ENCODE measurements around the gene NUTF2. TPM values are rescaled to one million over a fixed set of nuclear protein-coding genes. Genes with fewer than 3 reads are reported as not detected.

NUTF2 gene
- total RNA-seq, result 10 to 100 TPM; 81.7 to 99.1 TPM
- long read RNA-seq, donor 1, transcript NUTF2-201 (5 exons, 2,321 nt), result major isoform, 15 of 21 reads
- long read RNA-seq, donor 1, transcript NUTF2-206 (5 exons, 1,119 nt), result minor isoform, 5 of 21 reads
- long read RNA-seq, donor 1, partial matches to known transcripts, result 0 of 21 reads
- long read RNA-seq, donor 1, other reads (novel, unspliced or antisense), result 0 of 21 reads
- long read RNA-seq, donor 2, transcript NUTF2-201 (5 exons, 2,321 nt), result major isoform, 77 of 134 reads
- long read RNA-seq, donor 2, transcript NUTF2-206 (5 exons, 1,119 nt), result minor isoform, 42 of 134 reads
- long read RNA-seq, donor 2, transcript NUTF2-208 (1 exons, 2,608 nt), result minor isoform, 5 of 134 reads
- long read RNA-seq, donor 2, partial matches to known transcripts, result 1 of 134 reads
- long read RNA-seq, donor 2, other reads (novel, unspliced or antisense), result 8 of 134 reads

- DNase-seq (ENCODE audit: low spot score), result peak; percentile 99
- intact Hi-C loops (cut with DNase I), result no loop called here
Measured at GRCh38 chr16:67846320-67847063, at the start of gene NUTF2. TSS of gene NUTF2 (plus strand) at chr16:67846933. CDS start at chr16:67865131, 18,198 bp downstream.

- DNase-seq (ENCODE audit: low spot score), result no peak
- intact Hi-C loops (cut with DNase I), result loop anchor here in 1 of 2 donors (5.0 kb wide), 1 partner anchor 128 kb away; no protein-coding TSS in a partner anchor
Measured at GRCh38 chr16:67800338-67800926, 46.3 kb upstream of the NUTF2 start.

GRCh38 chr16:67801241-67801640 is 45.5 kb upstream of the NUTF2 start:
- no peak for DNase-seq (ENCODE audit: low spot score)
- intact Hi-C loops (cut with DNase I), result loop anchor here in 1 of 2 donors (5.0 kb wide), 1 partner anchor 129 kb away; no protein-coding TSS in a partner anchor

- no peak for DNase-seq (ENCODE audit: low spot score)
- intact Hi-C loops (cut with DNase I), result loop anchor here in 1 of 2 donors (5.0 kb wide), 1 partner anchor 130 kb away; no protein-coding TSS in a partner anchor
Measured at GRCh38 chr16:67801883-67802282, 44.9 kb upstream of the NUTF2 start.

GRCh38 chr16:67803894-67804293 is 42.8 kb upstream of the NUTF2 start:
- intact Hi-C loops (cut with DNase I), result loop anchor here in 1 of 2 donors (5.0 kb wide), 1 partner anchor 132 kb away; no protein-coding TSS in a partner anchor
- no peak for DNase-seq (ENCODE audit: low spot score)

- intact Hi-C loops (cut with DNase I), result loop anchor here in 1 of 2 donors (5.0 kb wide), 1 partner anchor 133 kb away; no protein-coding TSS in a partner anchor
- DNase-seq (ENCODE audit: low spot score), result no peak
Measured at GRCh38 chr16:67804853-67805542, 41.7 kb upstream of the NUTF2 start.

- no peak for DNase-seq (ENCODE audit: low spot score)
- intact Hi-C loops (cut with DNase I), result no loop called here
Measured at GRCh38 chr16:67805718-67806427, 40.9 kb upstream of the NUTF2 start.

- peak; percentile 99 for DNase-seq (ENCODE audit: low spot score)
- intact Hi-C loops (cut with DNase I), result no loop called here
Measured at GRCh38 chr16:67806428-67807147, 40.1 kb upstream of the NUTF2 start, which contains the start of the genes RANBP10 and TSNAXIP1. TSS of gene RANBP10 (minus strand) at chr16:67806560. CDS start at chr16:67806536, 24 bp downstream. TSS of gene TSNAXIP1 (plus strand) at chr16:67806889. CDS start at chr16:67807150, 261 bp downstream.

GRCh38 chr16:67807148-67807682 is 39.5 kb upstream of the NUTF2 start:
- intact Hi-C loops (cut with DNase I), result no loop called here

GRCh38 chr16:67811899-67812298 is 34.8 kb upstream of the NUTF2 start:
- DNase-seq (ENCODE audit: low spot score), result no peak
- intact Hi-C loops (cut with DNase I), result loop anchor here in 1 of 2 donors (10.0 kb wide), 1 partner anchor 63 kb away; the partner anchor contains the start of gene EDC4

More at GRCh38 chr16:67807148-67807682, 39.5 kb upstream of the NUTF2 start:
- DNase-seq (ENCODE audit: low spot score), result no peak

- DNase-seq (ENCODE audit: low spot score), result no peak
- intact Hi-C loops (cut with DNase I), result loop anchor here in 1 of 2 donors (10.0 kb wide), 1 partner anchor 60 kb away; the partner anchor contains the start of gene EDC4
Measured at GRCh38 chr16:67814567-67814966, 32.2 kb upstream of the NUTF2 start.

GRCh38 chr16:67820608-67821259 is 26.0 kb upstream of the NUTF2 start:
- DNase-seq (ENCODE audit: low spot score), result no peak
- intact Hi-C loops (cut with DNase I), result loop anchor here in 1 of 2 donors (10.0 kb wide), 1 partner anchor 224 kb away; no protein-coding TSS in a partner anchor

- no peak for DNase-seq (ENCODE audit: low spot score)
- intact Hi-C loops (cut with DNase I), result loop anchor here in 1 of 2 donors (10.0 kb wide), 1 partner anchor 222 kb away; no protein-coding TSS in a partner anchor
Measured at GRCh38 chr16:67822511-67822910, 24.2 kb upstream of the NUTF2 start.

GRCh38 chr16:67825119-67825518 is 21.6 kb upstream of the NUTF2 start:
- intact Hi-C loops (cut with DNase I), result loop anchor here in 1 of 2 donors (5.0 to 10.0 kb wide), 2 partner anchors 102 to 220 kb away; no protein-coding TSS in a partner anchor
- DNase-seq (ENCODE audit: low spot score), result no peak

- intact Hi-C loops (cut with DNase I), result loop anchor here in 1 of 2 donors (5.0 to 10.0 kb wide), 2 partner anchors 101 to 219 kb away; no protein-coding TSS in a partner anchor
- no peak for DNase-seq (ENCODE audit: low spot score)
Measured at GRCh38 chr16:67825906-67826305, 20.8 kb upstream of the NUTF2 start.

GRCh38 chr16:67828651-67829050 is 18.1 kb upstream of the NUTF2 start:
- no peak for DNase-seq (ENCODE audit: low spot score)
- intact Hi-C loops (cut with DNase I), result loop anchor here in 1 of 2 donors (5.0 to 10.0 kb wide), 2 partner anchors 99 to 216 kb away; no protein-coding TSS in a partner anchor
